Measurements from ENCODE around the gene ATP2A3. TPM values are rescaled to one million over a fixed set of nuclear protein-coding genes. Genes with fewer than 3 reads are reported as not detected.

The ATP2A3 gene
- total RNA-seq, 1 experiment from 2014 or later, result 3.3 TPM

- Histone ChIP-seq H3K4me1 (ENCODE audit: insufficient read depth, low read length) (peaks cover 1% of the 10 kb centered on the region), H3F3A (ENCODE audit: low read length, unreplicated experiment) (no peaks in the 10 kb centered on the region), H3K4me2 (ENCODE audit: low read length) (no peak overlapping the region), H3K79me2 (ENCODE audit: low read length) (no peaks in the 10 kb centered on the region), H3K9me2 (replicated peaks; ENCODE audit: low read length) (no peaks in the 10 kb centered on the region), H3K9me3 (ENCODE audit: low read length) (no peaks in the 10 kb centered on the region), H2AFZ (ENCODE audit: low read length) (no peak overlapping the region), H3K9ac (ENCODE audit: low read length) (no peak overlapping the region), H4K20me1 (ENCODE audit: low read length) (no peaks in the 10 kb centered on the region), H3K36me3 (ENCODE audit: low read depth, low read length) (no peaks in the 10 kb centered on the region), H3K27ac (ENCODE audit: low read length) (no peak overlapping the region), H3K4me3 (ENCODE audit: low read length) (no peak overlapping the region), H3K27me3 (ENCODE audit: low read length) (no peaks in the 10 kb centered on the region)
- BruUV-seq (replicated peaks), result no TSS peak
- ATAC-seq (no peak), DNase-seq (no peak)
- POLR2A ChIA-PET (ENCODE audit: unreplicated experiment), result no interaction called here
- intact Hi-C loops (cut with micrococcal nuclease), result no loop called here
- TF ChIP-seq CTCF (conservative IDR thresholded peaks at IDR 0.05; ENCODE audit: low read depth, low read length), result no peak
- CTCF ChIA-PET, result no interaction called here
These were observed 10.2 kb downstream of the ATP2A3 start for GRCh38 chr17:3954086-3954485.

GRCh38 chr17:3953542-3953941 is 10.7 kb downstream of the ATP2A3 start:
- Histone ChIP-seq H3K4me1 (ENCODE audit: insufficient read depth, low read length) (no peaks in the 10 kb centered on the region), H3K4me2 (ENCODE audit: low read length) (no peak overlapping the region), H3K9me3 (ENCODE audit: low read length) (no peaks in the 10 kb centered on the region), H3K79me2 (ENCODE audit: low read length) (no peaks in the 10 kb centered on the region), H3K27ac (ENCODE audit: low read length) (no peak overlapping the region), H3K36me3 (ENCODE audit: low read depth, low read length) (no peaks in the 10 kb centered on the region), H3F3A (ENCODE audit: low read length, unreplicated experiment) (no peaks in the 10 kb centered on the region), H3K27me3 (ENCODE audit: low read length) (no peaks in the 10 kb centered on the region), H3K9me2 (replicated peaks; ENCODE audit: low read length) (no peaks in the 10 kb centered on the region), H3K9ac (ENCODE audit: low read length) (no peak overlapping the region), H3K4me3 (ENCODE audit: low read length) (no peak overlapping the region), H4K20me1 (ENCODE audit: low read length) (no peaks in the 10 kb centered on the region), H2AFZ (ENCODE audit: low read length) (no peak overlapping the region)
- TF ChIP-seq EZH2 (IDR thresholded peaks at IDR 0.05; ENCODE audit: low read length, unreplicated experiment) (no peak), EZH2phosphoT487 (IDR thresholded peaks at IDR 0.05; ENCODE audit: borderline replicate concordance, low read length) (no peak), CTCF (conservative IDR thresholded peaks at IDR 0.05; ENCODE audit: low read depth, low read length) (no peak)
- no TSS peak for BruUV-seq (replicated peaks)
- CTCF ChIA-PET, result no interaction called here
- ATAC-seq, result no peak
- intact Hi-C loops (cut with micrococcal nuclease), result no loop called here
- no peak for DNase-seq
- POLR2A ChIA-PET (ENCODE audit: unreplicated experiment), result no interaction called here

- no peaks in the 10 kb centered on the region for H4K20me1 ChIP-seq (ENCODE audit: low read length)
- H3K4me3 ChIP-seq (ENCODE audit: low read length), result no peak overlapping the region
- H3K4me2 ChIP-seq (ENCODE audit: low read length), result no peak overlapping the region
- DNase-seq, result no peak
- H3K27ac ChIP-seq (ENCODE audit: low read length), result no peak overlapping the region
- H3K79me2 ChIP-seq (ENCODE audit: low read length), result no peaks in the 10 kb centered on the region
- CTCF ChIA-PET, result interaction anchor here (0.6 kb wide), 1 partner anchor 299 kb away, joined by 3 read pairs; no protein-coding TSS in a partner anchor
- ATAC-seq, result no peak
- no peaks in the 10 kb centered on the region for H3K27me3 ChIP-seq (ENCODE audit: low read length)
- BruUV-seq (replicated peaks), result no TSS peak
- H3K9ac ChIP-seq (ENCODE audit: low read length), result no peak overlapping the region
- no peaks in the 10 kb centered on the region for H3K36me3 ChIP-seq (ENCODE audit: low read depth, low read length)
- H3K9me2 ChIP-seq (replicated peaks; ENCODE audit: low read length), result no peaks in the 10 kb centered on the region
- POLR2A ChIA-PET (ENCODE audit: unreplicated experiment), result no interaction called here
- intact Hi-C loops (cut with micrococcal nuclease), result no loop called here
- H3K4me1 ChIP-seq (ENCODE audit: insufficient read depth, low read length), result no peaks in the 10 kb centered on the region
- TF ChIP-seq EZH2 (IDR thresholded peaks at IDR 0.05; ENCODE audit: low read length, unreplicated experiment) (no peak), CTCF (conservative IDR thresholded peaks at IDR 0.05; ENCODE audit: low read depth, low read length) (no peak), EZH2phosphoT487 (IDR thresholded peaks at IDR 0.05; ENCODE audit: borderline replicate concordance, low read length) (no peak)
- no peaks in the 10 kb centered on the region for H3F3A ChIP-seq (ENCODE audit: low read length, unreplicated experiment)
- H2AFZ ChIP-seq (ENCODE audit: low read length), result no peak overlapping the region
- no peaks in the 10 kb centered on the region for H3K9me3 ChIP-seq (ENCODE audit: low read length)
These were observed 12.1 kb downstream of the ATP2A3 start for GRCh38 chr17:3952186-3952585.
